GM12878 (cell line): Measurements from ENCODE around the gene SAMD9L. TPM values are rescaled to one million over a fixed set of nuclear protein-coding genes. Genes with fewer than 3 reads are reported as not detected.

Experiments
- ATAC-seq: fragments of 200-7000 bp; cut with Tn5 transposase; 3 replicates; pipeline ENCODE4 v1.9.1; 2020; ENCODE audit warnings: mild to moderate bottlenecking, moderate library complexity
- BruUV-seq: library from RNA; stranded (reverse); fragments of 400-500 nt; replicated peaks from 2 replicates; lab custom pipeline; 2021; lab: Mats Ljungman, UMichigan
- CTCF ChIA-PET: fragments of 300-600 bp; sonication (Branson Sonifier 250); formaldehyde crosslinking; extraction: SDS; loops from one replicate; lab custom pipeline; 2021; ENCODE audit warnings: inconsistent platforms; lab: Yijun Ruan, JAX
- POLR2A ChIA-PET: fragments of 350-600 bp; formaldehyde crosslinking; extraction: SDS; loops from one replicate; lab custom pipeline; 2021; ENCODE audit warnings: inconsistent platforms; lab: Charles Lee
- RAD21 ChIA-PET: fragments of 300-600 bp; sonication (Branson Sonifier 250); formaldehyde crosslinking; loops from one replicate; lab custom pipeline; 2023; ENCODE audit warnings: antibody characterized with exemption; ENCODE audit not compliant: unreplicated experiment; lab: Charles Lee
- SMC1A ChIA-PET: fragments of 300-600 bp; sonication (Branson Sonifier 250); formaldehyde crosslinking; loops from one replicate; lab custom pipeline; 2023; ENCODE audit not compliant: unreplicated experiment, uncharacterized antibody; lab: Charles Lee
- DNase-seq: peaks from one replicate; pipeline ENCODE4 v3.0.0-alpha.2; 2011; ENCODE audit warnings: low read depth, low spot score
- FAIRE-seq: peaks from 3 replicates; lab custom pipeline; 2011; peaks lifted over from hg19 to GRCh38; lab: Jason Lieb, UNC
- H2AFZ ChIP-seq: 2 replicates; pipeline ENCODE4 v1.6.0; 2011; ENCODE audit warnings: low read depth, low read length, control low read depth; ENCODE audit not compliant: control insufficient read depth
- H3K27ac ChIP-seq: 2 replicates; pipeline ENCODE4 v1.5.1; 2011; ENCODE audit warnings: control low read depth; ENCODE audit not compliant: control insufficient read depth, insufficient read depth
- H3K27me3 ChIP-seq, 2 experiments: replicated peaks in 1 of 2; 2 replicates each; pipeline versions ENCODE4 v1.6.0 to v1.6.1; 2011; ENCODE audit warnings: low read length in 1 of 2; ENCODE audit not compliant: control insufficient read depth in 2 of 2, insufficient read depth in 2 of 2
- H3K36me3 ChIP-seq, 2 experiments: 2 replicates each; pipeline ENCODE4 v1.5.1; 2011; ENCODE audit warnings: low read length in 1 of 2; ENCODE audit not compliant: control insufficient read depth in 2 of 2, insufficient read depth in 2 of 2
- H3K4me1 ChIP-seq: 2 replicates; pipeline ENCODE4 v1.6.1; 2011; ENCODE audit warnings: mild to moderate bottlenecking, low read length, moderate library complexity, mixed read lengths; ENCODE audit not compliant: control insufficient read depth, insufficient read depth
- H3K4me2 ChIP-seq: 2 replicates; pipeline ENCODE4 v1.6.0; 2011; ENCODE audit warnings: control low read depth; ENCODE audit not compliant: control insufficient read depth, insufficient read depth
- H3K4me3 ChIP-seq: fragments of 200-600 bp; sonication (generic); 2 replicates; pipeline ENCODE4 v1.5.1; 2016
- H3K79me2 ChIP-seq: 2 replicates; pipeline ENCODE4 v1.6.0; 2011; ENCODE audit warnings: low read length; ENCODE audit not compliant: control insufficient read depth, insufficient read depth
- H3K9ac ChIP-seq: 2 replicates; pipeline ENCODE4 v1.8.0; 2011; ENCODE audit warnings: low read length, control low read depth, mixed read lengths; ENCODE audit not compliant: control insufficient read depth, insufficient read depth
- H3K9me3 ChIP-seq: replicated peaks from 3 replicates; pipeline ENCODE4 v1.5.1; 2011; ENCODE audit warnings: mild to moderate bottlenecking, low read length; ENCODE audit not compliant: control insufficient read depth, insufficient read depth
- H4K20me1 ChIP-seq: 2 replicates; pipeline ENCODE4 v1.6.0; 2011; ENCODE audit not compliant: control insufficient read depth, insufficient read depth
- CBX3 ChIP-seq: fragments of 200-600 bp; sonication (generic); IDR thresholded peaks from 2 replicates; pipeline ENCODE4 v1.6.1; 2016; ENCODE audit warnings: low read depth, borderline replicate concordance
- CBX5 ChIP-seq: sonication (generic); IDR thresholded peaks from 2 replicates; pipeline ENCODE4 v1.6.1; 2016; ENCODE audit warnings: low read depth, moderate library complexity, mild to moderate bottlenecking, inconsistent platforms
- ESRRA ChIP-seq: IDR thresholded peaks from 2 replicates; pipeline ENCODE4 v1.6.1; 2012; ENCODE audit warnings: mild to moderate bottlenecking, low read length, improper control_type of control experiment
- IKZF1 ChIP-seq: fragments of 450-650 bp; conservative IDR thresholded peaks from 2 replicates; pipeline ENCODE4 v1.6.1; 2017; ENCODE audit warnings: antibody characterized with exemption, mild to moderate bottlenecking
- IRF4 ChIP-seq: IDR thresholded peaks from 2 replicates; pipeline ENCODE4 v1.6.1; 2011; ENCODE audit warnings: low read depth, low read length
- MLLT1 ChIP-seq: fragments of 450-650 bp; IDR thresholded peaks from 2 replicates; pipeline ENCODE4 v1.6.1; 2016; ENCODE audit warnings: mild to moderate bottlenecking
- MTA2 ChIP-seq: fragments of 450-650 bp; IDR thresholded peaks from 2 replicates; pipeline ENCODE4 v1.6.1; 2016; ENCODE audit warnings: low read depth, mild to moderate bottlenecking, moderate library complexity
- MYB ChIP-seq: fragments of 150-350 bp; IDR thresholded peaks from 2 replicates; pipeline ENCODE4 v1.6.1; 2014; ENCODE audit warnings: mild to moderate bottlenecking, low read depth, low read length, borderline replicate concordance
- MYC ChIP-seq: IDR thresholded peaks from 2 replicates; pipeline ENCODE4 v1.6.1; 2011; ENCODE audit warnings: mild to moderate bottlenecking, low read length, moderate library complexity, inconsistent platforms; ENCODE audit not compliant: insufficient read depth, insufficient replicate concordance, insufficient read length, severe bottlenecking
- NR2C2 ChIP-seq: IDR thresholded peaks from 2 replicates; pipeline ENCODE4 v1.6.1; 2011; ENCODE audit warnings: borderline replicate concordance, low read depth; ENCODE audit not compliant: control insufficient read depth, insufficient read length
- POLR2AphosphoS5 ChIP-seq: IDR thresholded peaks from 2 replicates; pipeline ENCODE4 v1.6.1; 2011; ENCODE audit warnings: mild to moderate bottlenecking, low read length, inconsistent platforms
- RB1 ChIP-seq: fragments of 450-650 bp; formaldehyde crosslinking; IDR thresholded peaks from 2 replicates; pipeline ENCODE4 v1.6.1; 2017; ENCODE audit warnings: mild to moderate bottlenecking, borderline replicate concordance
- TAF1 ChIP-seq: IDR thresholded peaks from 2 replicates; pipeline ENCODE4 v1.6.1; 2011; ENCODE audit warnings: mild to moderate bottlenecking, low read depth, low read length, borderline replicate concordance
- ZBED1 ChIP-seq: IDR thresholded peaks from 2 replicates; pipeline ENCODE4 v1.6.1; 2016; ENCODE audit warnings: borderline replicate concordance
- ZNF592 ChIP-seq: fragments of 450-650 bp; IDR thresholded peaks from 2 replicates; pipeline ENCODE4 v1.6.1; 2017; ENCODE audit warnings: mild to moderate bottlenecking, moderate library complexity
- WGBS: methylation state at CpG from one replicate; pipeline ENCODE4 v1.1.6; 2016; ENCODE audit warnings: low lambda C conversion rate; ENCODE audit not compliant: insufficient replicate concordance, insufficient coverage; ENCODE audit errors: missing lambda C conversion rate; 5-methylcytosine and 5-hydroxymethylcytosine counted together
- in situ Hi-C: fragments of 300-500 bp; cut with MboI; formaldehyde crosslinking; loops from 9 replicates; pipeline ENCODE4 v1.14.3; 2018; ENCODE audit warnings: mixed read lengths
- intact Hi-C: fragments of 100-400 bp; cut with micrococcal nuclease; formaldehyde crosslinking; loops from one replicate; pipeline ENCODE4 v1.14.2; 2022; ENCODE audit not compliant: unreplicated experiment
- polyA plus RNA-seq, 11 experiments: library from polyadenylated mRNA; depleted of rRNA in 4 of 11; unstranded in 6 of 11; stranded (reverse) in 5 of 11; fragments of >200 nt; fragmentation: Nextera tagmentation in 4 of 11; fragmentation: Illumina TruSeq in 1 of 11; extraction: Ambion mirVana in 4 of 11; extraction: Trizol in 1 of 11; gene quantifications; 1 replicate in 1 of 11; 2 replicates in 10 of 11; pipeline versions ENCODE4 v1.2.1 to v1.2.3, GENCODE V29; 2011 to 2016; ENCODE audit warnings: inconsistent platforms in 2 of 11, missing spikeins in 2 of 11, low read depth in 1 of 11
- total RNA-seq, 4 experiments: library from RNA; depleted of rRNA in 3 of 4; stranded (reverse); fragments of >200 nt in 3 of 4; fragmentation: Illumina TruSeq in 1 of 4; extraction: Trizol in 1 of 4; gene quantifications; 2 replicates each; pipeline versions ENCODE4 v1.2.1 to v1.2.3, GENCODE V29; 2013 to 2021

The SAMD9L gene
- total and polyA plus RNA-seq, 10 of the 15 experiments (the other 5 are each of a cell fraction or from before 2014, with no cell fraction given) = 22.3 to 51.3 (median 29.6) TPM

GRCh38 chr7:93119191-93119905, 28.8 kb downstream of the SAMD9L start:
- RAD21 ChIA-PET = interaction anchor here (3.5 kb wide), 1 partner anchor 26 kb away, joined by 35 read pairs; no protein-coding TSS in a partner anchor
- CTCF ChIA-PET = interaction anchor here (0.6 to 5.3 kb wide), 2 partner anchors 109 to 219 kb away, joined by 3 to 26 read pairs; no protein-coding TSS in a partner anchor
- POLR2A ChIA-PET = interaction anchor here (0.6 kb wide), 1 partner anchor 529 kb away, joined by 4 read pairs; the partner anchor contains the start of gene FAM133B
- peaks cover 14% of the 10 kb centered on the region for H3K79me2 ChIP-seq
- ATAC-seq (no peak), FAIRE-seq (no peak), DNase-seq (no peak)
- no peak overlapping the region for H3K4me2 ChIP-seq
- no peak overlapping the region for H3K9ac ChIP-seq
- intact Hi-C loops (loop anchor here (2.0 kb wide), 1 partner anchor 27 kb away; no protein-coding TSS in a partner anchor), in situ Hi-C loops (no loop called here)
- peaks cover 4% of the 10 kb centered on the region for H3K4me1 ChIP-seq
- no peak overlapping the region for H3K4me3 ChIP-seq
- H2AFZ ChIP-seq = no peak overlapping the region
- SMC1A ChIA-PET = interaction anchor here (0.8 to 3.3 kb wide), 7 partner anchors 15 to 91 kb away, joined by 3 to 58 read pairs (median 4); partner anchors contain the start of gene SAMD9L
- H3K9me3 ChIP-seq = no peaks in the 10 kb centered on the region; the same call in 1 of the 3 replicates
- H3K27me3 ChIP-seq = no peaks in the 10 kb centered on the region
- 93% methylated on average over 4 of the region's 4 CpGs for WGBS
- no peaks in the 10 kb centered on the region for H3K36me3 ChIP-seq
- no TSS peak for BruUV-seq
- no peaks in the 10 kb centered on the region for H4K20me1 ChIP-seq
- TF ChIP-seq ZNF592 (no peak), ESRRA (no peak), IRF4 (no peak), TAF1 (no peak), MYB (no peak), MYC (no peak), MTA2 (no peak), POLR2AphosphoS5 (no peak), RB1 (no peak), NR2C2 (no peak), IKZF1 (no peak), MLLT1 (no peak), CBX3 (no peak), ZBED1 (no peak), CBX5 (no peak)
- no peak overlapping the region for H3K27ac ChIP-seq
